H9 (cell line): Measurements from ENCODE around the gene BCAS3. TPM values are rescaled to one million over a fixed set of nuclear protein-coding genes. Genes with fewer than 3 reads are reported as not detected.

Experiments
- DNase-seq: peaks from one replicate; pipeline ENCODE4 v3.0.0-alpha.2; 2017
- H2AFZ ChIP-seq: one replicate; pipeline ENCODE4 v1.6.1; 2013; ENCODE audit warnings: mild to moderate bottlenecking, low read length, control low read depth, moderate library complexity
- H2AK5ac ChIP-seq: 2 replicates; pipeline ENCODE4 v1.6.1; 2013; ENCODE audit warnings: low read length, control low read depth, mixed read lengths; ENCODE audit not compliant: insufficient read length
- H2BK120ac ChIP-seq: one replicate; pipeline ENCODE4 v1.6.1; 2013; ENCODE audit warnings: low read depth, mild to moderate bottlenecking, low read length, control low read depth, inconsistent platforms; ENCODE audit not compliant: poor library complexity, severe bottlenecking
- H2BK12ac ChIP-seq: 2 replicates; pipeline ENCODE4 v1.6.1; 2013; ENCODE audit warnings: low read length, control low read depth, mixed read lengths, low read depth; ENCODE audit not compliant: insufficient read length
- H2BK15ac ChIP-seq: 2 replicates; pipeline ENCODE4 v1.6.1; 2013; ENCODE audit warnings: low read depth, low read length, control low read depth
- H2BK20ac ChIP-seq: one replicate; pipeline ENCODE4 v1.6.1; 2013; ENCODE audit warnings: low read depth, mild to moderate bottlenecking, low read length, control low read depth, inconsistent platforms; ENCODE audit not compliant: poor library complexity, severe bottlenecking
- H2BK5ac ChIP-seq: 2 replicates; pipeline ENCODE4 v1.6.1; 2013; ENCODE audit warnings: low read length, control low read depth, mixed read lengths; ENCODE audit not compliant: insufficient read length
- H3K14ac ChIP-seq: 2 replicates; pipeline ENCODE4 v1.6.1; 2013; ENCODE audit warnings: low read length, control low read depth; ENCODE audit not compliant: insufficient read depth
- H3K18ac ChIP-seq: 2 replicates; pipeline ENCODE4 v1.6.1; 2013; ENCODE audit warnings: low read depth, mild to moderate bottlenecking, mixed read lengths, low read length, control low read depth; ENCODE audit not compliant: insufficient read length
- H3K23ac ChIP-seq: 2 replicates; pipeline ENCODE4 v1.6.1; 2013; ENCODE audit warnings: low read length, control low read depth, mixed read lengths, low read depth; ENCODE audit not compliant: insufficient read length
- H3K23me2 ChIP-seq: 2 replicates; pipeline ENCODE4 v1.6.1; 2013; ENCODE audit warnings: low read depth, mild to moderate bottlenecking, mixed read lengths, low read length, control low read depth; ENCODE audit not compliant: insufficient read length, poor library complexity, severe bottlenecking
- H3K27ac ChIP-seq: 2 replicates; pipeline ENCODE4 v1.5.1; 2013; ENCODE audit warnings: low read length, control low read depth, mixed read lengths, low read depth; ENCODE audit not compliant: insufficient read length
- H3K27me3 ChIP-seq: 2 replicates; pipeline ENCODE4 v1.6.1; 2013; ENCODE audit warnings: low read length, control low read depth, inconsistent platforms; ENCODE audit not compliant: insufficient read depth
- H3K4ac ChIP-seq: 2 replicates; pipeline ENCODE4 v1.6.1; 2013; ENCODE audit warnings: low read depth, mild to moderate bottlenecking, control low read depth, inconsistent platforms, low read length, moderate library complexity
- H3K4me1 ChIP-seq: 2 replicates; pipeline ENCODE4 v1.6.1; 2013; ENCODE audit warnings: low read length, control low read depth, inconsistent platforms; ENCODE audit not compliant: insufficient read depth
- H3K4me2 ChIP-seq: 2 replicates; pipeline ENCODE4 v1.6.1; 2013; ENCODE audit warnings: low read length, control low read depth, mixed read lengths; ENCODE audit not compliant: insufficient read length, insufficient read depth
- H3K56ac ChIP-seq: 2 replicates; pipeline ENCODE4 v1.6.1; 2013; ENCODE audit warnings: low read depth, mild to moderate bottlenecking, mixed read lengths, low read length, control low read depth; ENCODE audit not compliant: insufficient read length
- H3K79me1 ChIP-seq: 2 replicates; pipeline ENCODE4 v1.6.1; 2013; ENCODE audit warnings: low read depth, mild to moderate bottlenecking, moderate library complexity, low read length, control low read depth, inconsistent platforms; ENCODE audit not compliant: insufficient read depth, poor library complexity, severe bottlenecking
- H3K79me2 ChIP-seq: 2 replicates; pipeline ENCODE4 v1.6.1; 2013; ENCODE audit warnings: low read length, control low read depth, inconsistent platforms; ENCODE audit not compliant: insufficient read depth
- H3K9ac ChIP-seq: 2 replicates; pipeline ENCODE4 v1.6.1; 2013; ENCODE audit warnings: low read length, control low read depth, mixed read lengths; ENCODE audit not compliant: insufficient read length; ENCODE audit errors: extremely low read depth
- H3K9me3 ChIP-seq: one replicate; pipeline ENCODE4 v1.6.1; 2013; ENCODE audit warnings: low read depth, low read length, inconsistent platforms; ENCODE audit not compliant: control insufficient read depth
- H3T11ph ChIP-seq: one replicate; pipeline ENCODE4 v1.6.1; 2013; ENCODE audit warnings: mild to moderate bottlenecking, low read length, control low read depth, inconsistent platforms
- H4K20me1 ChIP-seq: one replicate; pipeline ENCODE4 v1.6.1; 2013; ENCODE audit not compliant: control insufficient read depth, insufficient read length, insufficient read depth
- H4K5ac ChIP-seq: 2 replicates; pipeline ENCODE4 v1.6.1; 2013; ENCODE audit warnings: low read depth, mild to moderate bottlenecking, mixed read lengths, low read length, control low read depth; ENCODE audit not compliant: insufficient read length
- H4K8ac ChIP-seq: replicated peaks from 2 replicates; pipeline ENCODE4 v1.6.1; 2013; ENCODE audit warnings: low read length, control low read depth, mixed read lengths, low read depth; ENCODE audit not compliant: insufficient read length
- H4K91ac ChIP-seq: 2 replicates; pipeline ENCODE4 v1.6.1; 2013; ENCODE audit warnings: low read depth, mild to moderate bottlenecking, moderate library complexity, mixed read lengths, low read length, control low read depth; ENCODE audit not compliant: insufficient read length
- H3K27ac Mint-ChIP-seq, 3 experiments: 2 replicates in 2 of 3; 3 replicates in 1 of 3; pipeline ENCODE4 v1.8.0; 2020 to 2021; ENCODE audit warnings: mixed read lengths in 3 of 3, mild to moderate bottlenecking in 1 of 3, moderate library complexity in 1 of 3
- H3K27me3 Mint-ChIP-seq: 2 replicates; pipeline ENCODE4 v1.8.0; 2021; ENCODE audit warnings: low read depth, mild to moderate bottlenecking, moderate library complexity, mixed read lengths
- H3K36me3 Mint-ChIP-seq, 3 experiments: 2 replicates in 2 of 3; 3 replicates in 1 of 3; pipeline ENCODE4 v1.8.0; 2020 to 2021; ENCODE audit warnings: low read depth in 3 of 3, mixed read lengths in 3 of 3; ENCODE audit not compliant: insufficient read depth in 1 of 3
- H3K4me1 Mint-ChIP-seq, 2 experiments: 2 replicates each; pipeline ENCODE4 v1.8.0; 2020; ENCODE audit warnings: mixed read lengths in 2 of 2
- H3K4me3 Mint-ChIP-seq, 2 experiments: 2 replicates in 1 of 2; 3 replicates in 1 of 2; pipeline ENCODE4 v1.8.0; 2020 to 2021; ENCODE audit warnings: mild to moderate bottlenecking in 2 of 2, mixed read lengths in 2 of 2, moderate library complexity in 1 of 2
- H3K9me3 Mint-ChIP-seq, 2 experiments: 2 replicates in 1 of 2; 3 replicates in 1 of 2; pipeline ENCODE4 v1.8.0; 2020; ENCODE audit warnings: mild to moderate bottlenecking in 2 of 2, mixed read lengths in 2 of 2, moderate library complexity in 1 of 2
- WGBS: extraction: QIAGEN DNeasy Blood & Tissue Kit; methylation state at CpG from one replicate; pipeline ENCODE4 v1.1.7; 2013; ENCODE audit warnings: missing lambda C conversion rate, low lambda C conversion rate, mixed read lengths; ENCODE audit not compliant: insufficient read length; ENCODE audit errors: extremely low coverage; 5-methylcytosine and 5-hydroxymethylcytosine counted together
- total RNA-seq: library from RNA; stranded (reverse); gene quantifications from 2 replicates; pipeline ENCODE4 v1.2.1, GENCODE V29; 2021
- TF ChIP-seq, protein P1 (sequence below): fragments of 200-600 bp; sonication (generic); conservative IDR thresholded peaks from 3 replicates; pipeline ENCODE4 v1.8.0; 2021; ENCODE audit warnings: antibody characterized with exemption, mild to moderate bottlenecking

The BCAS3 gene
- total RNA-seq, 1 experiment from 2014 or later, result 22.4 TPM

DNA sequence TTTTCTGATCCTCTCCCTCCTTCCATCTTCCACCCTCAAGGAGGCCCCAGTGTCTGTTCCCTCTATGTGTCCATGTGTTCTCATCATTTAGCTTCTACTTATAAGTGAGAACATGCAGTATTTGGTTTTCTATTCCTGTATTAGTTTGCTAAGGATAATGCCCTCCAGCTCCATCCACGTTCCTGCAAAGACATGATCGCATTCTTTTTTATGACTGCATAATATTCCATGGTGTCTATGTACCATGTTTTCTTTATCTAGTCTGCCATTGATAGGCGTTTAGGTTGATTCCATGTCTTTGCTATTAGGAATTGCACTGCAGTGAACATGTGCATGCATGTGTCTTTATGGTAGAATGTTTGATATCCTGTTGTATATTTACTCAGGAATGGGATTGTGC is 275.1 kb downstream of the BCAS3 start:
- peaks cover 10 to 12% of the 10 kb centered on the region in 2 experiments; a peak in 3 of 5 replicates for H3K9me3 Mint-ChIP-seq
- no peak overlapping the region for H3K56ac ChIP-seq
- no peak overlapping the region for H2BK5ac ChIP-seq
- H2BK20ac ChIP-seq, result no peak overlapping the region
- H3K27me3 ChIP-seq, result no peaks in the 10 kb centered on the region
- H2BK120ac ChIP-seq, result no peak overlapping the region
- H4K20me1 ChIP-seq, result no peaks in the 10 kb centered on the region
- H2BK15ac ChIP-seq, result no peak overlapping the region
- no peaks in the 10 kb centered on the region for H3K4me1 ChIP-seq
- H4K91ac ChIP-seq, result no peak overlapping the region
- no peak overlapping the region for H2AK5ac ChIP-seq
- DNase-seq, result no peak
- no peak overlapping the region for H4K8ac ChIP-seq
- H3K23ac ChIP-seq, result no peak overlapping the region
- H3K23me2 ChIP-seq, result no peaks in the 10 kb centered on the region
- no peak overlapping the region for H3T11ph ChIP-seq
- no peaks in the 10 kb centered on the region for H3K79me2 ChIP-seq
- no peak overlapping the region for H3K18ac ChIP-seq
- peaks cover 0 to 8% (median 2%) of the 10 kb centered on the region in 3 experiments; a peak in 4 of 7 replicates for H3K36me3 Mint-ChIP-seq
- H4K5ac ChIP-seq, result no peak overlapping the region
- no peaks in the 10 kb centered on the region for H3K9me3 ChIP-seq
- no CpG with 5 or more reads among the region's 3 CpGs for WGBS
- H3K79me1 ChIP-seq, result no peaks in the 10 kb centered on the region
- H3K4ac ChIP-seq, result no peak overlapping the region
- no peak overlapping the region for H2BK12ac ChIP-seq
- H3K27ac Mint-ChIP-seq, result no peak overlapping the region
- no peak overlapping the region for H3K14ac ChIP-seq
- no peak overlapping the region for H3K9ac ChIP-seq
- no peak overlapping the region for H3K27ac ChIP-seq
- no peak overlapping the region for H3K4me3 Mint-ChIP-seq
- TF ChIP-seq, protein P1, sequence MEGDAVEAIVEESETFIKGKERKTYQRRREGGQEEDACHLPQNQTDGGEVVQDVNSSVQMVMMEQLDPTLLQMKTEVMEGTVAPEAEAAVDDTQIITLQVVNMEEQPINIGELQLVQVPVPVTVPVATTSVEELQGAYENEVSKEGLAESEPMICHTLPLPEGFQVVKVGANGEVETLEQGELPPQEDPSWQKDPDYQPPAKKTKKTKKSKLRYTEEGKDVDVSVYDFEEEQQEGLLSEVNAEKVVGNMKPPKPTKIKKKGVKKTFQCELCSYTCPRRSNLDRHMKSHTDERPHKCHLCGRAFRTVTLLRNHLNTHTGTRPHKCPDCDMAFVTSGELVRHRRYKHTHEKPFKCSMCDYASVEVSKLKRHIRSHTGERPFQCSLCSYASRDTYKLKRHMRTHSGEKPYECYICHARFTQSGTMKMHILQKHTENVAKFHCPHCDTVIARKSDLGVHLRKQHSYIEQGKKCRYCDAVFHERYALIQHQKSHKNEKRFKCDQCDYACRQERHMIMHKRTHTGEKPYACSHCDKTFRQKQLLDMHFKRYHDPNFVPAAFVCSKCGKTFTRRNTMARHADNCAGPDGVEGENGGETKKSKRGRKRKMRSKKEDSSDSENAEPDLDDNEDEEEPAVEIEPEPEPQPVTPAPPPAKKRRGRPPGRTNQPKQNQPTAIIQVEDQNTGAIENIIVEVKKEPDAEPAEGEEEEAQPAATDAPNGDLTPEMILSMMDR, result no peak
- H2AFZ ChIP-seq, result no peak overlapping the region
- H3K27me3 Mint-ChIP-seq, result no peaks in the 10 kb centered on the region
- no peak overlapping the region for H3K4me2 ChIP-seq
- peaks cover 13% of the 10 kb centered on the region in 2 experiments; a peak in 3 of 4 replicates for H3K4me1 Mint-ChIP-seq
